B cell (primary cell): ENCODE measurements around the gene GDF7.

ENCODE experiments used
- EZH2 ChIP-seq: IDR thresholded peaks from 2 replicates; pipeline ENCODE4 v1.6.1; 2012; ENCODE audit warnings: borderline replicate concordance, low read depth, mild to moderate bottlenecking, moderate library complexity, low read length; ENCODE audit not compliant: insufficient read depth, poor library complexity, severe bottlenecking
- TF ChIP-seq, protein P1 (sequence below): fragments of 200-600 bp; IDR thresholded peaks from one replicate; pipeline ENCODE4 v1.8.0; 2022; ENCODE audit warnings: antibody characterized with exemption, mild to moderate bottlenecking

DNA sequence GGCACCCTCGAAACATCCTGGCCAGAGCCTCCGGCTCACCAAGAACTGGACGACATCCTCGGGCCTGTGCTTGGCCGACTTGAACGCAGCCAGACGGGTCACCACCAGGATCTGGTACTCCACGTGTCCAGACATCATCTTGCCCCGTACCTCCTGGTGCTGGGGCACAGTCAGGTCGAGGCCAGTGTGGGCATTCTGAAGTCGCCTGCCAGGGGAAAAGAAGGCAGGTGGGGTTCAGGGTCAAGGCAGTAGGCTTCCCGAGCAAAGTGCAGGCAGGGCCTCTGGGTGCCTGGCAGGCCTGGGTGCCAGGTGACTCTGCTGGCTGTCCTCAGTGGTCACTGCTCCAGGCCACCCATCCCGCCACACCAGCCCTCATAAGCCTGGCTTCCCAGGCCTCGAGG lies 21.6 kb upstream of the GDF7 start:
- no peak for TF ChIP-seq EZH2
- TF ChIP-seq, protein P1, sequence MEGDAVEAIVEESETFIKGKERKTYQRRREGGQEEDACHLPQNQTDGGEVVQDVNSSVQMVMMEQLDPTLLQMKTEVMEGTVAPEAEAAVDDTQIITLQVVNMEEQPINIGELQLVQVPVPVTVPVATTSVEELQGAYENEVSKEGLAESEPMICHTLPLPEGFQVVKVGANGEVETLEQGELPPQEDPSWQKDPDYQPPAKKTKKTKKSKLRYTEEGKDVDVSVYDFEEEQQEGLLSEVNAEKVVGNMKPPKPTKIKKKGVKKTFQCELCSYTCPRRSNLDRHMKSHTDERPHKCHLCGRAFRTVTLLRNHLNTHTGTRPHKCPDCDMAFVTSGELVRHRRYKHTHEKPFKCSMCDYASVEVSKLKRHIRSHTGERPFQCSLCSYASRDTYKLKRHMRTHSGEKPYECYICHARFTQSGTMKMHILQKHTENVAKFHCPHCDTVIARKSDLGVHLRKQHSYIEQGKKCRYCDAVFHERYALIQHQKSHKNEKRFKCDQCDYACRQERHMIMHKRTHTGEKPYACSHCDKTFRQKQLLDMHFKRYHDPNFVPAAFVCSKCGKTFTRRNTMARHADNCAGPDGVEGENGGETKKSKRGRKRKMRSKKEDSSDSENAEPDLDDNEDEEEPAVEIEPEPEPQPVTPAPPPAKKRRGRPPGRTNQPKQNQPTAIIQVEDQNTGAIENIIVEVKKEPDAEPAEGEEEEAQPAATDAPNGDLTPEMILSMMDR, result no peak
